ENCODE measurements around the gene SEC31B.

Gene SEC31B, protein sequence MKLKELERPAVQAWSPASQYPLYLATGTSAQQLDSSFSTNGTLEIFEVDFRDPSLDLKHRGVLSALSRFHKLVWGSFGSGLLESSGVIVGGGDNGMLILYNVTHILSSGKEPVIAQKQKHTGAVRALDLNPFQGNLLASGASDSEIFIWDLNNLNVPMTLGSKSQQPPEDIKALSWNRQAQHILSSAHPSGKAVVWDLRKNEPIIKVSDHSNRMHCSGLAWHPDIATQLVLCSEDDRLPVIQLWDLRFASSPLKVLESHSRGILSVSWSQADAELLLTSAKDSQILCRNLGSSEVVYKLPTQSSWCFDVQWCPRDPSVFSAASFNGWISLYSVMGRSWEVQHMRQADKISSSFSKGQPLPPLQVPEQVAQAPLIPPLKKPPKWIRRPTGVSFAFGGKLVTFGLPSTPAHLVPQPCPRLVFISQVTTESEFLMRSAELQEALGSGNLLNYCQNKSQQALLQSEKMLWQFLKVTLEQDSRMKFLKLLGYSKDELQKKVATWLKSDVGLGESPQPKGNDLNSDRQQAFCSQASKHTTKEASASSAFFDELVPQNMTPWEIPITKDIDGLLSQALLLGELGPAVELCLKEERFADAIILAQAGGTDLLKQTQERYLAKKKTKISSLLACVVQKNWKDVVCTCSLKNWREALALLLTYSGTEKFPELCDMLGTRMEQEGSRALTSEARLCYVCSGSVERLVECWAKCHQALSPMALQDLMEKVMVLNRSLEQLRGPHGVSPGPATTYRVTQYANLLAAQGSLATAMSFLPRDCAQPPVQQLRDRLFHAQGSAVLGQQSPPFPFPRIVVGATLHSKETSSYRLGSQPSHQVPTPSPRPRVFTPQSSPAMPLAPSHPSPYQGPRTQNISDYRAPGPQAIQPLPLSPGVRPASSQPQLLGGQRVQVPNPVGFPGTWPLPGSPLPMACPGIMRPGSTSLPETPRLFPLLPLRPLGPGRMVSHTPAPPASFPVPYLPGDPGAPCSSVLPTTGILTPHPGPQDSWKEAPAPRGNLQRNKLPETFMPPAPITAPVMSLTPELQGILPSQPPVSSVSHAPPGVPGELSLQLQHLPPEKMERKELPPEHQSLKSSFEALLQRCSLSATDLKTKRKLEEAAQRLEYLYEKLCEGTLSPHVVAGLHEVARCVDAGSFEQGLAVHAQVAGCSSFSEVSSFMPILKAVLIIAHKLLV

DNA sequence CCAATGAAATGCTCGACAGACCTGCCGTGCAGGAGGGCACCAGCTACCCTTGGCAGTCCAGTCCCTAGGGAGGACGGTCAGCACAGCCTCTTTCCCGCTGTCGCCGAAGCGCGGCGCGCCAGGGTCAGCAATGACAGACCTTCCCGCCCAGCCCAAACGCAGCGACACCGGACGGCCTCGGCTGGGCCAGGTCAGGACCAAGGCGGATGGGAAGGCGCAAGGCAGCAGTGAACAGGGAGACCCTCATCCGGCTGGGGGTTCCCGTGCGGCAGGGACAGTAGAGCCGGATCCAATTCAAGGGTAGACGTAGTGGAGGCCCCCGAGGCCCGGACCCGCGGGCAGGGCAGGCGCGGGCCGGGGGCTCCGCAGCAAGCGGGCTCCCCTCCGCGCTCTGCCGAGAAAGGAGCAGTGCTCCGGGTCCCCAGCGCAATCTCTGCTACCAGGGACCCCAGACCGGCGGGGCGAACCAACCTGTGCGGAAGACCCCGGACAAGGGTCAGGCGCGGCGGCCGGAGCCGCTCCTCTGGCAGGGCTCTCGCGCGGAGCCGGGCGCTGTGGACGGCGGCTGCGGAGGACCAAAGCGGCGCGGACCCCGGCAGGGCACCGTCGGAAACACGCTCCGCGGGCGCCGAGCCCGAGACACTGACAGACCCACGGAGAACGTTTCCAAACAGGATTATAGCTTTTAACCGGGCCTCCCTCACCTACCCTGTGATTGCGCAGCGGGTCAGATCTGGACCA, at the start of gene SEC31B:
SEC31B (minus strand) TSS at position 551 of the 741 bp plus-strand sequence. CDS start 2,909 bp downstream, outside the sequence.
- POLR2A ChIA-PET, result interaction anchor here (0.8 to 1.7 kb wide), 3 partner anchors 11 to 146 kb away, joined by 3 to 6 read pairs (median 6); partner anchors contain the start of genes HIF1AN and NDUFB8
- TF ChIP-seq HDGF (IDR thresholded peaks at IDR 0.05; ENCODE audit: borderline replicate concordance) (no peak), ARNT (IDR thresholded peaks at IDR 0.05) (no peak), NFRKB (IDR thresholded peaks at IDR 0.05) (no peak), ZNF384 (IDR thresholded peaks at IDR 0.05) (no peak), SP1 (IDR thresholded peaks at IDR 0.05) (no peak)
- CTCF ChIA-PET, result interaction anchor here (0.6 to 2.5 kb wide), 15 partner anchors 8 to 352 kb away, joined by 3 to 19 read pairs (median 6); partner anchors contain the start of gene HIF1AN
- DNase-seq (ENCODE audit: extremely low spot score), result no peak

DNA sequence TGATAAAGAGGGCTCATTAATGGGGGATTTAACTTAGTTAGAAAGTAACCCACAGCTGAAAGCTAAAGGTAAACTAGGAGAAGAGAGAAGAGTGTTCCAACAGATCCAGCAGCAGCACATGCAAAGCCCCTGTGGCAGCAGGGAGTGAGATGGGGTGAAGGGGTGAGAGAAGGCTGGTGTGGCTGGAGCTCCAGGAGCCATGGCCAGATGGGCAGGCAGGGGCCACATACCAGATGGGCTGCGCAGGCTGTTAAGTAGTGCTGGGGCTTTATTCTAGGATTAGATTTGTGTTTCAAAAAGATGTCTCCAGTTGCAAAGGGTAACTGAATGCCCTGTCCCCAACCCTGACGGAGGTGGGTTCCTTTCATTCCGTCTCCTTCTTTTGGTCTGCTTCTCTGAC, 49.3 kb upstream of the SEC31B start:
- ChIA-PET CTCF (interaction anchor here (0.8 to 2.1 kb wide), 5 partner anchors 11 to 320 kb away, joined by 3 to 10 read pairs (median 5); no protein-coding TSS in a partner anchor), POLR2A (no interaction called here)
- no peak for TF ChIP-seq FOXA1 (IDR thresholded peaks at IDR 0.05)
- TF ChIP-seq HDGF (IDR thresholded peaks at IDR 0.05; ENCODE audit: borderline replicate concordance), result no peak
- no peak for TF ChIP-seq SP1 (IDR thresholded peaks at IDR 0.05)
- TF ChIP-seq L3MBTL2 (conservative IDR thresholded peaks at IDR 0.05), result no peak
- no peak for TF ChIP-seq FOXM1 (IDR thresholded peaks at IDR 0.05; ENCODE audit: borderline replicate concordance)
- no peak for TF ChIP-seq TARDBP (IDR thresholded peaks at IDR 0.05)
- TF ChIP-seq SUZ12 (IDR thresholded peaks at IDR 0.05), result no peak
- TF ChIP-seq CTBP1 (IDR thresholded peaks at IDR 0.05; ENCODE audit: borderline replicate concordance), result no peak
- TF ChIP-seq, protein P1, sequence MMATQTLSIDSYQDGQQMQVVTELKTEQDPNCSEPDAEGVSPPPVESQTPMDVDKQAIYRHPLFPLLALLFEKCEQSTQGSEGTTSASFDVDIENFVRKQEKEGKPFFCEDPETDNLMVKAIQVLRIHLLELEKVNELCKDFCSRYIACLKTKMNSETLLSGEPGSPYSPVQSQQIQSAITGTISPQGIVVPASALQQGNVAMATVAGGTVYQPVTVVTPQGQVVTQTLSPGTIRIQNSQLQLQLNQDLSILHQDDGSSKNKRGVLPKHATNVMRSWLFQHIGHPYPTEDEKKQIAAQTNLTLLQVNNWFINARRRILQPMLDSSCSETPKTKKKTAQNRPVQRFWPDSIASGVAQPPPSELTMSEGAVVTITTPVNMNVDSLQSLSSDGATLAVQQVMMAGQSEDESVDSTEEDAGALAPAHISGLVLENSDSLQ (IDR thresholded peaks at IDR 0.05), result no peak
- no peak for TF ChIP-seq NFRKB (IDR thresholded peaks at IDR 0.05)
- no peak for TF ChIP-seq FOXK2 (IDR thresholded peaks at IDR 0.05)
- no peak for TF ChIP-seq ARNT (IDR thresholded peaks at IDR 0.05)
- no peak for TF ChIP-seq LEF1 (IDR thresholded peaks at IDR 0.05; ENCODE audit: borderline replicate concordance)
- TF ChIP-seq ELF4 (IDR thresholded peaks at IDR 0.05), result no peak
- DNase-seq (ENCODE audit: extremely low spot score), result no peak

DNA sequence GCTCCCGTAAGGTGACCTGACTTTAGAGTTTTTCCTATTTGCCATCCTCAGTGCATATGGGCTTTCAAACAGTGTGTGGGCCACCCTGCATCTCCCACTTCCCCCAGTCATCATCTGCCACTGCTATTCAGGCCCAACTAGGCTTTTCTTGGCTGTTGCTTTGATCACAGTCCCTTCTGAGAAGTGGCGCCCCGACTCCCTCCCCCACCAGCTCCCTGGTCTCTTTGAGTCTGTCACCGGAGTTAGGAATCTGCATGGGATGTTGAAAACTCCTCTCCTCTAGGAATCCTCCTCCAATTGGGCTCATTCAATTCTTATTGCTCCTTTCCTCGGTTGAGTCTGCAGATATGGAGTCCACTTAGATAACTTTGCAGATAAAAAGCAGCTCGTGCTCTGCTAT, 48.2 kb upstream of the SEC31B start:
- no peak for DNase-seq (ENCODE audit: extremely low spot score)
- ChIA-PET CTCF (interaction anchor here (0.8 to 1.1 kb wide), 3 partner anchors 175 to 311 kb away, joined by 3 to 4 read pairs (median 3); no protein-coding TSS in a partner anchor), POLR2A (no interaction called here)

DNA sequence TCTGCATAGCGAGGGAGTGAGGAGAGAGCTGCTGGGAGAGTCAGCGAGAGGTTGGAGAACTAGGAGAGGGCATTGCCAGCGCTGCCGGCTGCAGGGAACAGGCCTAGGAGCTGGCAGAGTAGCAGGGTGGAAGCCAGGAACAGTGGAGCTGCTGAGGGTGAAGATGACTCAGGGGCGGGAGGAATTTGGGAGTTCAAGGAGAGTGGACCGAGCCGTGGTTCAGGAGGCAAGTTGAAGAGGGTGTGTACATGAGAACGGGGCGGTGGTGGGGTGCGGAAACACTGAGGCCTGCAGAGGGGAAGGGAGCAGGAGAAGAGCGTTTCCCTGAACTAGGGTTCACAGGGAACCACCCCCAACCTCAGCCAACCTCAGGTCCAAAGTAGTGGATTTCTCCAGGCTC, 47.6 kb upstream of the SEC31B start:
- CTCF ChIA-PET, result interaction anchor here (1.1 kb wide), 1 partner anchor 176 kb away, joined by 3 read pairs; no protein-coding TSS in a partner anchor

More for the DNA sequence above, 48.2 kb upstream of the SEC31B start:
- TF ChIP-seq FOXK2 (IDR thresholded peaks at IDR 0.05) (no peak), NFRKB (IDR thresholded peaks at IDR 0.05) (no peak), BHLHE40 (IDR thresholded peaks at IDR 0.05; ENCODE audit: borderline replicate concordance) (no peak), ZNF384 (IDR thresholded peaks at IDR 0.05) (no peak)

DNA sequence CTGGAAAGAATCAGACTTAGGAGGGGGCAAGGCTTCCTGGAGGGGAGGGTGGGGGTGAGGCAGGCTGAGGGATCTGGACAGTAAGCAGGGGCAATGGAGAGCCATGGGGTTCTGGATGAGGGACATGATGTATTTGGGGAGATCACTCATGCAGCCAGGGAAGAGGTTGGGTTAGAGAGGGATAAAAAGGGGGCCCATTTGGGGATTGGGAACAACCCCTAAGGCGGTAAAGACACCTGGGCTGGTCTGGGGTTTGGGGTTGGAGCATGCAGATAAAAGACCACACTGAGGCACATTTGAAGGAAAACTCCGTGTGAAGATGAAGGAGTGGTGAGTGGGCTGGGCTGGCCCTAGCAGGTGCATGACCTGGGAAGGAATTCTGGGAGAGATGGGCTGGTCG, 46.9 kb upstream of the SEC31B start:
- POLR2A ChIA-PET, result interaction anchor here (0.7 kb wide), 1 partner anchor 12 kb away, joined by 3 read pairs; no protein-coding TSS in a partner anchor

More for the DNA sequence above, 47.6 kb upstream of the SEC31B start:
- no peak for DNase-seq (ENCODE audit: extremely low spot score)
- POLR2A ChIA-PET, result no interaction called here
- TF ChIP-seq CTBP1 (IDR thresholded peaks at IDR 0.05; ENCODE audit: borderline replicate concordance) (no peak), NFRKB (IDR thresholded peaks at IDR 0.05) (no peak), FOXK2 (IDR thresholded peaks at IDR 0.05) (no peak), SP1 (IDR thresholded peaks at IDR 0.05) (no peak)
- TF ChIP-seq, protein P1 (IDR thresholded peaks at IDR 0.05), result no peak

More for the DNA sequence above, 46.9 kb upstream of the SEC31B start:
- DNase-seq (ENCODE audit: extremely low spot score), result no peak
- CTCF ChIA-PET, result interaction anchor here (1.1 kb wide), 1 partner anchor 177 kb away, joined by 3 read pairs; no protein-coding TSS in a partner anchor
- TF ChIP-seq ZNF384 (IDR thresholded peaks at IDR 0.05) (no peak), FOXM1 (IDR thresholded peaks at IDR 0.05; ENCODE audit: borderline replicate concordance) (no peak), ELF4 (IDR thresholded peaks at IDR 0.05) (no peak), NFRKB (IDR thresholded peaks at IDR 0.05) (no peak), CTBP1 (IDR thresholded peaks at IDR 0.05; ENCODE audit: borderline replicate concordance) (no peak), FOXK2 (IDR thresholded peaks at IDR 0.05) (no peak), FOXA1 (IDR thresholded peaks at IDR 0.05) (no peak), HDGF (IDR thresholded peaks at IDR 0.05; ENCODE audit: borderline replicate concordance) (no peak), LEF1 (IDR thresholded peaks at IDR 0.05; ENCODE audit: borderline replicate concordance) (no peak), TARDBP (IDR thresholded peaks at IDR 0.05) (no peak), BHLHE40 (IDR thresholded peaks at IDR 0.05; ENCODE audit: borderline replicate concordance) (no peak), L3MBTL2 (conservative IDR thresholded peaks at IDR 0.05) (no peak), ARNT (IDR thresholded peaks at IDR 0.05) (no peak), SUZ12 (IDR thresholded peaks at IDR 0.05) (no peak), SP1 (IDR thresholded peaks at IDR 0.05) (no peak)
- TF ChIP-seq, protein P1 (IDR thresholded peaks at IDR 0.05), result no peak
